HepG2 (cell line): Measurements from ENCODE around the gene PTGR2. TPM values are rescaled to one million over a fixed set of nuclear protein-coding genes. Genes with fewer than 3 reads are reported as not detected.

Experiments
- ATF7-NPFF ChIP-seq: sonication (generic); formaldehyde crosslinking; IDR thresholded peaks from 2 replicates; pipeline ENCODE4 v1.8.1; 2023; ENCODE audit warnings: mild to moderate bottlenecking, low read depth, missing genetic modification reagents, moderate library complexity
- CENPT ChIP-seq: sonication (generic); formaldehyde crosslinking; IDR thresholded peaks from 2 replicates; pipeline ENCODE4 v1.8.0; 2022; ENCODE audit warnings: low read depth, mild to moderate bottlenecking, moderate library complexity, missing genetic modification reagents
- KDM5B ChIP-seq: sonication (generic); formaldehyde crosslinking; IDR thresholded peaks from 2 replicates; pipeline ENCODE4 v1.4.0; 2020; ENCODE audit warnings: missing genetic modification reagents, mild to moderate bottlenecking, borderline replicate concordance
- NFE2L1 ChIP-seq: sonication (generic); formaldehyde crosslinking; IDR thresholded peaks from 2 replicates; pipeline ENCODE4 v1.4.0; 2020; ENCODE audit warnings: missing genetic modification reagents, mild to moderate bottlenecking, borderline replicate concordance
- NR2F1 ChIP-seq, 2 experiments: fragments of 450-650 bp in 1 of 2; formaldehyde crosslinking in 1 of 2; IDR thresholded peaks; 2 replicates each; pipeline versions ENCODE4 v1.5.0 to v1.6.1; 2016 to 2020; ENCODE audit warnings: mild to moderate bottlenecking in 1 of 2, missing compliant biosample characterization in 1 of 2, missing genetic modification reagents in 1 of 2, moderate library complexity in 1 of 2
- PHF21A ChIP-seq: sonication (generic); formaldehyde crosslinking; IDR thresholded peaks from 2 replicates; pipeline ENCODE4 v1.5.0; 2020; ENCODE audit warnings: mild to moderate bottlenecking, missing genetic modification reagents
- RCOR2 ChIP-seq: IDR thresholded peaks from 2 replicates; pipeline ENCODE4 v1.6.1; 2016; ENCODE audit warnings: missing biosample characterization, missing genetic modification reagents
- SNRNP70 ChIP-seq: fragments of 200-400 bp; formaldehyde crosslinking; IDR thresholded peaks from 2 replicates; pipeline ENCODE4 v1.6.1; 2017; ENCODE audit warnings: mild to moderate bottlenecking, low read depth, low read length, moderate library complexity
- SYNCRIP ChIP-seq: fragments of 200-400 bp; formaldehyde crosslinking; IDR thresholded peaks from 2 replicates; pipeline ENCODE4 v1.6.1; 2018; ENCODE audit warnings: mild to moderate bottlenecking, low read depth, low read length; ENCODE audit not compliant: insufficient read depth
- ZFP36 ChIP-seq: fragments of 150-350 bp; IDR thresholded peaks from 2 replicates; pipeline ENCODE4 v1.6.1; 2018; ENCODE audit warnings: borderline replicate concordance, low read length, low read depth; ENCODE audit not compliant: partially characterized antibody
- ZNF326 ChIP-seq: sonication (generic); formaldehyde crosslinking; IDR thresholded peaks from 2 replicates; pipeline ENCODE4 v1.4.0; 2020; ENCODE audit warnings: missing genetic modification reagents, borderline replicate concordance
- ZNF781 ChIP-seq: sonication (generic); formaldehyde crosslinking; IDR thresholded peaks from 2 replicates; pipeline ENCODE4 v1.5.1; 2020; ENCODE audit warnings: borderline replicate concordance, mild to moderate bottlenecking, missing genetic modification reagents; ENCODE audit errors: not compliant biosample characterization
- polyA plus RNA-seq, 8 experiments: library from polyadenylated mRNA; depleted of rRNA in 3 of 8; stranded (reverse) in 7 of 8; unstranded in 1 of 8; fragments of >200 nt; fragmentation: Illumina TruSeq in 4 of 8; extraction: Trizol in 4 of 8; gene quantifications; 2 replicates each; pipeline versions ENCODE4 v1.2.1 to v1.2.3, GENCODE V29; 2011 to 2016; ENCODE audit warnings: low read depth in 4 of 8, missing spikeins in 1 of 8, mixed read lengths in 1 of 8; ENCODE audit not compliant: insufficient read depth in 1 of 8
- total RNA-seq, 5 experiments: library from RNA; depleted of rRNA; stranded (reverse); fragments of >200 nt; fragmentation: Illumina TruSeq; extraction: Trizol; gene quantifications; 2 replicates each; pipeline ENCODE4 v1.2.3, GENCODE V29; 2016; ENCODE audit warnings: low read depth in 1 of 5
- TF ChIP-seq, protein P1 (sequence below): sonication (generic); formaldehyde crosslinking; IDR thresholded peaks from 2 replicates; pipeline ENCODE4 v1.4.0; 2020; ENCODE audit warnings: mild to moderate bottlenecking, missing genetic modification reagents
- TF ChIP-seq, protein P2 (sequence below): sonication (generic); formaldehyde crosslinking; IDR thresholded peaks from 2 replicates; pipeline ENCODE4 v1.4.0; 2020; ENCODE audit warnings: mild to moderate bottlenecking, missing genetic modification reagents
- TF ChIP-seq, protein P3 (sequence below): sonication (generic); formaldehyde crosslinking; IDR thresholded peaks from 2 replicates; pipeline ENCODE4 v1.9.0; 2022; ENCODE audit warnings: low read depth, missing genetic modification reagents
- TF ChIP-seq, protein P4 (sequence below): sonication (generic); formaldehyde crosslinking; IDR thresholded peaks from 2 replicates; pipeline ENCODE4 v1.5.0; 2020; ENCODE audit warnings: missing genetic modification reagents, mild to moderate bottlenecking, borderline replicate concordance
- TF ChIP-seq, protein P5 (sequence below): sonication (generic); formaldehyde crosslinking; IDR thresholded peaks from 2 replicates; pipeline ENCODE4 v1.5.1; 2020; ENCODE audit warnings: missing genetic modification reagents, mild to moderate bottlenecking, borderline replicate concordance

The PTGR2 gene
- total and polyA plus RNA-seq, 2 of the 13 experiments (the other 11 are each of a cell fraction or from before 2014, with no cell fraction given), result 3.0 to 4.3 TPM

DNA sequence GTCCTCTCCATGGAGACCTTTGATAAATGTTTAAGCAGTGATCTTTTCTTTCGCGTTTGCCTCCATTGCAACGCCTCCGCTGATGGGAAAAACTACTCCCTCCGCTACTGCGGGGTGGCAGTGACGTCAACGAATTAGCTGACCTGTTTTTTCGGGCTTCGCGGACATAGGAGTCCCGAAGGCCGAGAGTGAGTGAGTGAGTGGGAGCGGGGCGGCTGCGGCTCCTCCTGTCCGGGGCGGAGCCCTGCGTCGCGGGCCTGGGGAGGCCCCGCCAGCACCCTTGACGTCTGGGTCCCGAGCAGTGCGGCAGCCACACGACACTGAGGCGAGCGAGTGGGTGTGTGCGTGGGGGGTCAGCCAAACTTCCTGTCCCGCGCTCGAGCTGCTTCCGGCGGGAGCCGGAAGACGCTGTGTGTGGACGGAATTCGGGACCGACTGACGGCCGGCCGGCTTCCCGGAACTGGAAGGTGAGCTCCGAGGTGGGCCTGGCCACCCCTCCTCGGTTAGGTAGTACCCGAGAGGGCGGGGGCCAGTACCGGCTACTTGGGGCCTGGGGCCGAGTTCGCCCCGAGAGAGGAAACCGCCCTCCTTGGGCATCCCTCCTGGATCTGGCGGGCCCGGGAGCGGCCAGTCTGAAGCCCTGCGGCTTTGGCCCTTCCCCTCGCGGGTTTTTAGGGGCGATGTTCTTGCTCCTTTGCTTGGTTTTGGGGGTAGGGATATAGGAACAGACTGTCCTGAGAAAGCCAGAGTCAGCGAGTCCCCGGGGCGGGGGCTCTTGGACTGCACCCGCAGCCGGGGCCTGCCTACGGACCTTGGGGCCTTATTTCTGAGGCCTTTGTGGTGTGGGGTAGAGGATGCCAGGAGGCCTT, 35.1 kb downstream of the PTGR2 start, which contains the start of gene ZNF410 (continued):
- TF ChIP-seq, protein P1, sequence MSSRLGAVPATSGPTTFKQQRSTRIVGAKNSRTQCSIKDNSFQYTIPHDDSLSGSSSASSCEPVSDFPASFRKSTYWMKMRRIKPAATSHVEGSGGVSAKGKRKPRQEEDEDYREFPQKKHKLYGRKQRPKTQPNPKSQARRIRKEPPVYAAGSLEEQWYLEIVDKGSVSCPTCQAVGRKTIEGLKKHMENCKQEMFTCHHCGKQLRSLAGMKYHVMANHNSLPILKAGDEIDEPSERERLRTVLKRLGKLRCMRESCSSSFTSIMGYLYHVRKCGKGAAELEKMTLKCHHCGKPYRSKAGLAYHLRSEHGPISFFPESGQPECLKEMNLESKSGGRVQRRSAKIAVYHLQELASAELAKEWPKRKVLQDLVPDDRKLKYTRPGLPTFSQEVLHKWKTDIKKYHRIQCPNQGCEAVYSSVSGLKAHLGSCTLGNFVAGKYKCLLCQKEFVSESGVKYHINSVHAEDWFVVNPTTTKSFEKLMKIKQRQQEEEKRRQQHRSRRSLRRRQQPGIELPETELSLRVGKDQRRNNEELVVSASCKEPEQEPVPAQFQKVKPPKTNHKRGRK (CRISPR knock-in tag), result no peak
- TF ChIP-seq NR2F1 (CRISPR knock-in tag; IDR thresholded peaks at IDR 0.05) (no peak), PHF21A (CRISPR knock-in tag) (peak; percentile 96), ZFP36 (no peak), SNRNP70 (no peak), SYNCRIP (no peak), ZNF781 (CRISPR knock-in tag) (peak; percentile 58), ATF7-NPFF (CRISPR knock-in tag) (peak; percentile 62; the same call in 1 of the 2 replicates), KDM5B (CRISPR knock-in tag) (peak; percentile 84; the same call in 1 of the 2 replicates), CENPT (CRISPR knock-in tag) (peak; percentile 57; the same call in 1 of the 2 replicates), RCOR2 (peak; percentile 38; the same call in 1 of the 2 replicates), NFE2L1 (CRISPR knock-in tag) (no peak), ZNF326 (CRISPR knock-in tag) (no peak)
- TF ChIP-seq, protein P2, sequence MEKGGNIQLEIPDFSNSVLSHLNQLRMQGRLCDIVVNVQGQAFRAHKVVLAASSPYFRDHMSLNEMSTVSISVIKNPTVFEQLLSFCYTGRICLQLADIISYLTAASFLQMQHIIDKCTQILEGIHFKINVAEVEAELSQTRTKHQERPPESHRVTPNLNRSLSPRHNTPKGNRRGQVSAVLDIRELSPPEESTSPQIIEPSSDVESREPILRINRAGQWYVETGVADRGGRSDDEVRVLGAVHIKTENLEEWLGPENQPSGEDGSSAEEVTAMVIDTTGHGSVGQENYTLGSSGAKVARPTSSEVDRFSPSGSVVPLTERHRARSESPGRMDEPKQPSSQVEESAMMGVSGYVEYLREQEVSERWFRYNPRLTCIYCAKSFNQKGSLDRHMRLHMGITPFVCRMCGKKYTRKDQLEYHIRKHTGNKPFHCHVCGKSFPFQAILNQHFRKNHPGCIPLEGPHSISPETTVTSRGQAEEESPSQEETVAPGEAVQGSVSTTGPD (CRISPR knock-in tag), result no peak
- TF ChIP-seq, protein P3, sequence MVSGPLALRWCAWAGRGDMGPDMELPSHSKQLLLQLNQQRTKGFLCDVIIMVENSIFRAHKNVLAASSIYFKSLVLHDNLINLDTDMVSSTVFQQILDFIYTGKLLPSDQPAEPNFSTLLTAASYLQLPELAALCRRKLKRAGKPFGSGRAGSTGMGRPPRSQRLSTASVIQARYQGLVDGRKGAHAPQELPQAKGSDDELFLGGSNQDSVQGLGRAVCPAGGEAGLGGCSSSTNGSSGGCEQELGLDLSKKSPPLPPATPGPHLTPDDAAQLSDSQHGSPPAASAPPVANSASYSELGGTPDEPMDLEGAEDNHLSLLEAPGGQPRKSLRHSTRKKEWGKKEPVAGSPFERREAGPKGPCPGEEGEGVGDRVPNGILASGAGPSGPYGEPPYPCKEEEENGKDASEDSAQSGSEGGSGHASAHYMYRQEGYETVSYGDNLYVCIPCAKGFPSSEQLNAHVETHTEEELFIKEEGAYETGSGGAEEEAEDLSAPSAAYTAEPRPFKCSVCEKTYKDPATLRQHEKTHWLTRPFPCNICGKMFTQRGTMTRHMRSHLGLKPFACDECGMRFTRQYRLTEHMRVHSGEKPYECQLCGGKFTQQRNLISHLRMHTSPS (CRISPR knock-in tag), result no peak
- TF ChIP-seq, protein P4, sequence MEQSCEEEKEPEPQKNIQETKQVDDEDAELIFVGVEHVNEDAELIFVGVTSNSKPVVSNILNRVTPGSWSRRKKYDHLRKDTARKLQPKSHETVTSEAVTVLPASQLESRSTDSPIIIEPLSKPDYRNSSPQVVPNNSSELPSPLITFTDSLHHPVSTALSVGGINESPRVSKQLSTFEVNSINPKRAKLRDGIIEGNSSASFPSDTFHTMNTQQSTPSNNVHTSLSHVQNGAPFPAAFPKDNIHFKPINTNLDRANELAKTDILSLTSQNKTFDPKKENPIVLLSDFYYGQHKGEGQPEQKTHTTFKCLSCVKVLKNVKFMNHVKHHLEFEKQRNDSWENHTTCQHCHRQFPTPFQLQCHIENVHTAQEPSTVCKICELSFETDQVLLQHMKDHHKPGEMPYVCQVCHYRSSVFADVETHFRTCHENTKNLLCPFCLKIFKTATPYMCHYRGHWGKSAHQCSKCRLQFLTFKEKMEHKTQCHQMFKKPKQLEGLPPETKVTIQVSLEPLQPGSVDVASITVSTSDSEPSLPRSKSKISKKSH (CRISPR knock-in tag), result peak; percentile 83; the same call in 1 of the 2 replicates
- TF ChIP-seq, protein P5, sequence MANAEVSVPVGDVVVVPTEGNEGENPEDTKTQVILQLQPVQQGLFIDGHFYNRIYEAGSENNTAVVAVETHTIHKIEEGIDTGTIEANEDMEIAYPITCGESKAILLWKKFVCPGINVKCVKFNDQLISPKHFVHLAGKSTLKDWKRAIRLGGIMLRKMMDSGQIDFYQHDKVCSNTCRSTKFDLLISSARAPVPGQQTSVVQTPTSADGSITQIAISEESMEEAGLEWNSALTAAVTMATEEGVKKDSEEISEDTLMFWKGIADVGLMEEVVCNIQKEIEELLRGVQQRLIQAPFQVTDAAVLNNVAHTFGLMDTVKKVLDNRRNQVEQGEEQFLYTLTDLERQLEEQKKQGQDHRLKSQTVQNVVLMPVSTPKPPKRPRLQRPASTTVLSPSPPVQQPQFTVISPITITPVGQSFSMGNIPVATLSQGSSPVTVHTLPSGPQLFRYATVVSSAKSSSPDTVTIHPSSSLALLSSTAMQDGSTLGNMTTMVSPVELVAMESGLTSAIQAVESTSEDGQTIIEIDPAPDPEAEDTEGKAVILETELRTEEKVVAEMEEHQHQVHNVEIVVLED, result peak; percentile 88
